Bronchus fibroblast of lung (primary cell): Measurements from ENCODE around the gene SLC35B4. TPM values are rescaled to one million over a fixed set of nuclear protein-coding genes. Genes with fewer than 3 reads are reported as not detected.

Source experiments
- total RNA-seq: library from RNA; depleted of rRNA; stranded (reverse); fragments of >200 nt; gene quantifications from 2 replicates; pipeline ENCODE4 v1.2.3, GENCODE V29; 2015

The SLC35B4 gene
- 10.9 and 11.9 TPM in 2 replicates for total RNA-seq

GRCh38 chr7:134316539-134317344, at the start of gene SLC35B4:
Gene SLC35B4 (minus strand): TSS chr7:134316930. CDS start chr7:134316751, 179 bp downstream.

Other genes starting within 250 kb of the SLC35B4 start
- under 0.01 TPM in 1 of 2 replicates, not detected in the other for gene LRGUK, start 189.6 kb downstream of the SLC35B4 start, total RNA-seq
- 60.2 and 61.8 TPM in 2 replicates for gene AKR1B1, start 142.2 kb upstream of the SLC35B4 start, total RNA-seq
- gene AKR1B10, start 210.6 kb upstream of the SLC35B4 start, total RNA-seq, result 0.30 TPM in 1 of 2 replicates, not detected in the other
- not detected in 2 replicates for gene AKR1B15, start 232.2 kb upstream of the SLC35B4 start, total RNA-seq